Fibroblast of lung (primary cell): ENCODE measurements around the gene LITAFD. TPM values are rescaled to one million over a fixed set of nuclear protein-coding genes. Genes with fewer than 3 reads are reported as not detected.

ENCODE experiments used
- DNase-seq, 2 donors: peaks; one replicate each; pipeline versions ENCODE4 v3.0.0 to v3.0.0-alpha.2; 2010; ENCODE audit warnings: low read depth in 2 of 2
- H2AFZ ChIP-seq: 2 replicates; pipeline ENCODE4 v1.5.1; 2012; ENCODE audit warnings: low read length, control low read depth, inconsistent platforms
- H3K27ac ChIP-seq: 2 replicates; pipeline ENCODE4 v1.5.1; 2011; ENCODE audit warnings: low read length, control low read depth; ENCODE audit not compliant: insufficient read depth
- H3K27me3 ChIP-seq: 2 replicates; pipeline ENCODE4 v1.5.1; 2011; ENCODE audit warnings: mild to moderate bottlenecking, low read length; ENCODE audit not compliant: control insufficient read depth, insufficient read depth
- H3K36me3 ChIP-seq: 2 replicates; pipeline ENCODE4 v1.5.1; 2011; ENCODE audit warnings: low read length; ENCODE audit not compliant: control insufficient read depth, insufficient read depth
- H3K4me1 ChIP-seq: 2 replicates; pipeline ENCODE4 v1.5.1; 2011; ENCODE audit warnings: low read length; ENCODE audit not compliant: control insufficient read depth, insufficient read depth; ENCODE audit errors: extremely low read depth
- H3K4me2 ChIP-seq: 2 replicates; pipeline ENCODE4 v1.5.1; 2011; ENCODE audit warnings: low read length, control low read depth; ENCODE audit not compliant: insufficient read depth; ENCODE audit errors: extremely low read depth
- H3K4me3 ChIP-seq, 4 experiments: fragments of 200-600 bp in 1 of 4; sonication (generic) in 1 of 4; replicated peaks in 1 of 4; 2 replicates each; pipeline ENCODE4 v1.5.1; 2011 to 2016; ENCODE audit warnings: low read length in 4 of 4, low read depth in 3 of 4, mild to moderate bottlenecking in 3 of 4, control low read depth in 2 of 4, inconsistent platforms in 1 of 4, mixed read lengths in 1 of 4; ENCODE audit not compliant: insufficient read depth in 1 of 4; ENCODE audit errors: control extremely low read depth in 1 of 4
- H3K79me2 ChIP-seq: 2 replicates; pipeline ENCODE4 v1.5.1; 2012; ENCODE audit warnings: mild to moderate bottlenecking, low read length, inconsistent platforms; ENCODE audit not compliant: control insufficient read depth, insufficient read depth
- H3K9ac ChIP-seq: 2 replicates; pipeline ENCODE4 v1.5.1; 2011; ENCODE audit warnings: mild to moderate bottlenecking, low read length, control low read depth; ENCODE audit not compliant: insufficient read depth
- H3K9me3 ChIP-seq: 2 replicates; pipeline ENCODE4 v1.5.1; 2012; ENCODE audit warnings: low read depth, low read length; ENCODE audit not compliant: control insufficient read depth, insufficient read depth
- H4K20me1 ChIP-seq: 2 replicates; pipeline ENCODE4 v1.5.1; 2011; ENCODE audit warnings: low read length; ENCODE audit not compliant: control insufficient read depth, insufficient read depth; ENCODE audit errors: extremely low read depth
- EZH2 ChIP-seq: IDR thresholded peaks from 2 replicates; pipeline ENCODE4 v1.5.1; 2012; ENCODE audit warnings: low read length, control low read depth, mild to moderate bottlenecking; ENCODE audit errors: missing control alignments
- polyA plus RNA-seq, 2 donors: library from polyadenylated mRNA; depleted of rRNA in 1 of 2; stranded (reverse) in 1 of 2; unstranded in 1 of 2; fragments of >200 nt; gene quantifications; 2 replicates each; pipeline ENCODE4 v1.2.1, GENCODE V29; 2011 to 2012; ENCODE audit warnings: missing spikeins in 1 of 2
- total RNA-seq: library from RNA; depleted of rRNA; stranded (reverse); fragments of >200 nt; gene quantifications from 2 replicates; pipeline ENCODE4 v1.2.1, GENCODE V29; 2014
- TF ChIP-seq, protein P1 (sequence below), 2 donors: IDR thresholded peaks in 1 of 2; conservative IDR thresholded peaks in 1 of 2; 1 replicate in 1 of 2; 2 replicates in 1 of 2; pipeline ENCODE4 v1.5.1; 2011 to 2012; ENCODE audit warnings: low read length in 2 of 2, control low read depth in 1 of 2, inconsistent platforms in 1 of 2, low read depth in 1 of 2, mild to moderate bottlenecking in 1 of 2

Gene LITAFD
- total and polyA plus RNA-seq, 2 donors (not counting 1 experiment from before 2014, with no cell fraction given), result not detected

DNA sequence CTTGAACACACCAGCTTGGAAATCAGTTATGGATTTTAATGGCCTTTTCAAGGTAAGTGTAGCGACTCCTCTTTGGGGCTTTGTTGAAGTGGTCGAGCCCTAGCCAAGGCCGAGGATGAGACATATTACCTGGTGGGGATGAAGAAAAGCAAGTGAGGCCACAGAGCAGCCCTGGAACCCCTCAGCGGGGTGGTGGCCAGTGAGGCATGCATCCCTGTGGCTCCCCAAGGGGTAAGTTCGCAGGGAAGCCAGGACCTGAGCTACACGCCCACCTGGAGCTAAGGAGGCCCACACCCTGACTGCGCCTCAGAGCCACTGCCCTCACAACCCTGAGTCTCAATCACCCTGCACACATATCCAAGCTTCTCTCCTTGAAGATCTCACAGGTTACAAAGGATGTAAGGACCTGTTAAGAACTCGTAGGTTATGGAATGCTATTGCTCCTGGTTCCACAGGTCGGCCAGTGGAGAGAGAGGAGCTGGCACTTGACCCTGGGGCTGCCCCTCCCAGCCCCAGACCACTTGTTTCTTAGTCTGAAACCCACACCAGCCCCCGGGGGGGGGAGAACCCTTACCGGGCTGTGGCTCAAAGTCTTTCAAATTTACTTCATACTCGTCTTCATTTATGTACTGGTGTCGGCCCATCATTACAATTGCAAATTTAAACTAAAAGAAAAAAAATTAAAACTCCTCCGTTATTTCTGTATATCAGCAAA is 12.0 kb downstream of the LITAFD start:
- Histone ChIP-seq H3K27me3 (no peaks in the 10 kb centered on the region), H3K9me3 (no peaks in the 10 kb centered on the region), H3K4me3 (no peak overlapping the region), H3K79me2 (no peaks in the 10 kb centered on the region), H3K9ac (no peak overlapping the region), H4K20me1 (no peaks in the 10 kb centered on the region), H3K27ac (no peak overlapping the region), H3K36me3 (peaks cover 33% of the 10 kb centered on the region), H3K4me1 (no peaks in the 10 kb centered on the region), H3K4me2 (no peak overlapping the region), H2AFZ (no peak overlapping the region)
- DNase-seq, result no peak
- TF ChIP-seq, protein P1, sequence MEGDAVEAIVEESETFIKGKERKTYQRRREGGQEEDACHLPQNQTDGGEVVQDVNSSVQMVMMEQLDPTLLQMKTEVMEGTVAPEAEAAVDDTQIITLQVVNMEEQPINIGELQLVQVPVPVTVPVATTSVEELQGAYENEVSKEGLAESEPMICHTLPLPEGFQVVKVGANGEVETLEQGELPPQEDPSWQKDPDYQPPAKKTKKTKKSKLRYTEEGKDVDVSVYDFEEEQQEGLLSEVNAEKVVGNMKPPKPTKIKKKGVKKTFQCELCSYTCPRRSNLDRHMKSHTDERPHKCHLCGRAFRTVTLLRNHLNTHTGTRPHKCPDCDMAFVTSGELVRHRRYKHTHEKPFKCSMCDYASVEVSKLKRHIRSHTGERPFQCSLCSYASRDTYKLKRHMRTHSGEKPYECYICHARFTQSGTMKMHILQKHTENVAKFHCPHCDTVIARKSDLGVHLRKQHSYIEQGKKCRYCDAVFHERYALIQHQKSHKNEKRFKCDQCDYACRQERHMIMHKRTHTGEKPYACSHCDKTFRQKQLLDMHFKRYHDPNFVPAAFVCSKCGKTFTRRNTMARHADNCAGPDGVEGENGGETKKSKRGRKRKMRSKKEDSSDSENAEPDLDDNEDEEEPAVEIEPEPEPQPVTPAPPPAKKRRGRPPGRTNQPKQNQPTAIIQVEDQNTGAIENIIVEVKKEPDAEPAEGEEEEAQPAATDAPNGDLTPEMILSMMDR (conservative IDR thresholded peaks at IDR 0.05 in 1 of 2, IDR thresholded peaks at IDR 0.05 in 1 of 2; ENCODE audit: low read depth in 1 of 2, low read length in 2 of 2), result no peak
- no peak for TF ChIP-seq EZH2

DNA sequence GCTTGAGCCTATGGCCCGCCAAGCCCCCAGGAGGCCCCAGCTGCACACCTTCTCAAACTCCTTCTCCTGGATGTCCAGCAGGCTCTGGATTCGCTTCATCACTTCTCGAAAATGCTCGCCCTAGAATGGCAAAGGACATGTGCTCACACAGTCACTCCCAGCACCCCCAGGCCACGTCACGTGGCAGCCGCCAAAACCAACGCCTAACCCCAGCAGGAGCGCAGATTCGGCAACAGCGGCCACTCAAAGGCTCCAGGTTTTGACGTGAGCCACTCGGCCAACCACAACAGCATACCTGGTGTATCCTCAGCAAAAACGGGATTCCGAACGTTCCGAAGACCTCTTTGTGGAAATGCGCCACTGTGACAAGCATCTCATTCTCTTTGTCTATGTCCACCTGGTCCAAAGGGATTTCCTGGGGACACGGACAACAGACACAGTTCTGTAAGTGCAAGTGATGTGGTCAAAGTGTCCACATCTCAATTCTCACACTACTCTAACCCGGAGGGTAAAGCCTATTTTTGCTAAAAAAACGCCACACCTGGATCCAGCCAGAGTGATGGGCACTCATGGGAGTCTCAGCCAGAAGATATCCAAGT is 12.7 kb downstream of the LITAFD start:
- H3K36me3 ChIP-seq, result peaks cover 35% of the 10 kb centered on the region

DNA sequence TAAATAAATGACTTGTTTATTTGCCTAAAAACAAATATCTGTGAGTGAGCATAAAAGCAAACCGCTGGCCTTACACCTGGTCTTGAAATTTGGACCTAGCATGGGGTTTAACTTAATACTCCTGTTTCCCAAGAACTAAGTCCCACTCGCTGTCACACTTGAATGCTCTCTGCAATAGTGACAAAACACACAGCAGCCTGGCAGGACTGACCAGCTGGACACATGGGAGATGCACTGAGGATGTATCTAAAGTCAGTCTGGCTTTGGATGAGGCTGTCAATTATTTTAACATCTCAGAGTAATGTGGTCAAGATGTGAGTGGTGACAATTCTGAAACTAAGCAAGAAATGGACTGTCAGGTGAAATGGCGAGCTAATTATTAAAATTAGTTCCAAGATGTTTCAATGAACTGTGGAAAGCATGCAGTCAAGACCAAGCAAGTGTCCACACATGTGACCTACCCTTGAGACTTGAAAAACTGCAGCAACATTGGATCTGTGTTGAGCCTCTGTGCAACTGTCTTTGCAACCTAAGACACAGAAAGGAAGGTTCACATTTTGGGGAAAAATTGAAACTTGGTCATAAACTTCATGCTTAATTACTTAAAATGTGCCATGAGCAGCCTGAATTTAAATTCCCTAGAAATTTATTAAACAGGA is 16.6 kb downstream of the LITAFD start:
- Histone ChIP-seq H4K20me1 (no peaks in the 10 kb centered on the region), H3K9me3 (no peaks in the 10 kb centered on the region), H3K4me2 (no peak overlapping the region), H3K79me2 (no peaks in the 10 kb centered on the region), H3K4me1 (no peaks in the 10 kb centered on the region), H3K9ac (no peak overlapping the region), H3K4me3 (no peak overlapping the region), H2AFZ (no peak overlapping the region), H3K27ac (no peak overlapping the region), H3K36me3 (peaks cover 32% of the 10 kb centered on the region), H3K27me3 (no peaks in the 10 kb centered on the region)
- TF ChIP-seq, protein P1 (conservative IDR thresholded peaks at IDR 0.05 in 1 of 2, IDR thresholded peaks at IDR 0.05 in 1 of 2; ENCODE audit: low read depth in 1 of 2, low read length in 2 of 2), result no peak
- no peak for TF ChIP-seq EZH2
- no peak for DNase-seq

More for the DNA sequence above, 12.7 kb downstream of the LITAFD start:
- Histone ChIP-seq H2AFZ (no peak overlapping the region), H3K27ac (no peak overlapping the region), H3K9me3 (no peaks in the 10 kb centered on the region), H3K9ac (no peak overlapping the region), H4K20me1 (no peaks in the 10 kb centered on the region), H3K4me1 (no peaks in the 10 kb centered on the region), H3K27me3 (no peaks in the 10 kb centered on the region), H3K79me2 (no peaks in the 10 kb centered on the region), H3K4me2 (no peak overlapping the region), H3K4me3 (no peak overlapping the region)
- TF ChIP-seq, protein P1 (conservative IDR thresholded peaks at IDR 0.05 in 1 of 2, IDR thresholded peaks at IDR 0.05 in 1 of 2; ENCODE audit: low read depth in 1 of 2, low read length in 2 of 2), result no peak
- no peak for TF ChIP-seq EZH2
- no peak for DNase-seq
